ENCODE data around the gene KRT71.

DNA sequence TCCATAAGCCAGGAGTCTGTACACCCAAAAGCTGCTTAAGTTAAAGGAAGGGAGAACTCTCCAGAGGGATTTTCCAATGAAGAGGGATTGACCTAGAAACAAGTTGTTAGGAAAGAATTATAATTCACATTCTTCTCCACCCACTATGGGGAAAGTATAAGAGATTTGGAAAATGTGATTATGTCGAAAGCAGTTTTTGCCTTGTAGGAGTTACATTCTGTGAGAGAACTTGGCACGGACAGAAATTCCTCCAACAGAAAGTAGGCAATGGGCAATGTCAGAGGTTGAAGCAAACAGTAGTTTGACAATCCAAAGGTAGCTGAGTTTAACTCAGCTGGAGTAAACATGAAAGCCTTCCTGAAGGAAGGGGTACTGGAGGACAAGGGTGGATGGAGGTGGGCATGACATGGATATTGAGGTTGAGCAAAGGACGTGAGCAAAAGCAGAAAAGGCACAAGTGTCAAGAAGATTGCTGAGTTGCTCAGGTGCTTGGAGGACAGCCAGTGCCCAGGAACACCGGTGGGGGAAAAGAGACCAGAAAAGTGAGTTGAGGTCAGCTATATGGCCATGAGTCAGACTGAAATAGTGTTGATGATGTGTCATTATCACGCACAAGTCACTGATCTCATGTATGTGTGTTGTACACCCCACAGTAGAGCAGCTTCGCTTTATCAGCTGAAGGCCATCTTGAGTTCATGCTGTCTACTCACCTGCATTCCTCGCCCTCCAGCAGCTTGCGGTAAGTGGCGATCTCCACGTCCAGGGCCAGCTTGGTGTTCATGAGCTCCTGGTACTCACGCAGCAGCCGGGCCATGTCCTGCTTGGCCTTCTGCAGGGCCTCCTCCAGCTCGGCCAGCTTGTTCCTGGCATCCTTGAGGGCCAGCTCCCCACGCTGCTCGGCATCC is 36.8 kb downstream of the KRT71 start:
- TF ChIP-seq, protein P1, sequence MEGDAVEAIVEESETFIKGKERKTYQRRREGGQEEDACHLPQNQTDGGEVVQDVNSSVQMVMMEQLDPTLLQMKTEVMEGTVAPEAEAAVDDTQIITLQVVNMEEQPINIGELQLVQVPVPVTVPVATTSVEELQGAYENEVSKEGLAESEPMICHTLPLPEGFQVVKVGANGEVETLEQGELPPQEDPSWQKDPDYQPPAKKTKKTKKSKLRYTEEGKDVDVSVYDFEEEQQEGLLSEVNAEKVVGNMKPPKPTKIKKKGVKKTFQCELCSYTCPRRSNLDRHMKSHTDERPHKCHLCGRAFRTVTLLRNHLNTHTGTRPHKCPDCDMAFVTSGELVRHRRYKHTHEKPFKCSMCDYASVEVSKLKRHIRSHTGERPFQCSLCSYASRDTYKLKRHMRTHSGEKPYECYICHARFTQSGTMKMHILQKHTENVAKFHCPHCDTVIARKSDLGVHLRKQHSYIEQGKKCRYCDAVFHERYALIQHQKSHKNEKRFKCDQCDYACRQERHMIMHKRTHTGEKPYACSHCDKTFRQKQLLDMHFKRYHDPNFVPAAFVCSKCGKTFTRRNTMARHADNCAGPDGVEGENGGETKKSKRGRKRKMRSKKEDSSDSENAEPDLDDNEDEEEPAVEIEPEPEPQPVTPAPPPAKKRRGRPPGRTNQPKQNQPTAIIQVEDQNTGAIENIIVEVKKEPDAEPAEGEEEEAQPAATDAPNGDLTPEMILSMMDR (IDR thresholded peaks at IDR 0.05), result no peak
- TF ChIP-seq, protein P2, sequence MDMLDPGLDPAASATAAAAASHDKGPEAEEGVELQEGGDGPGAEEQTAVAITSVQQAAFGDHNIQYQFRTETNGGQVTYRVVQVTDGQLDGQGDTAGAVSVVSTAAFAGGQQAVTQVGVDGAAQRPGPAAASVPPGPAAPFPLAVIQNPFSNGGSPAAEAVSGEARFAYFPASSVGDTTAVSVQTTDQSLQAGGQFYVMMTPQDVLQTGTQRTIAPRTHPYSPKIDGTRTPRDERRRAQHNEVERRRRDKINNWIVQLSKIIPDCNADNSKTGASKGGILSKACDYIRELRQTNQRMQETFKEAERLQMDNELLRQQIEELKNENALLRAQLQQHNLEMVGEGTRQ (CRISPR knock-in tag; IDR thresholded peaks at IDR 0.05), result no peak
- TF ChIP-seq FOXK1 (CRISPR knock-in tag; IDR thresholded peaks at IDR 0.05), result no peak
- TF ChIP-seq FOXJ3 (CRISPR knock-in tag; IDR thresholded peaks at IDR 0.05; ENCODE audit: borderline replicate concordance), result no peak

Data from WTC11 (cell line).